Measurements from ENCODE around the gene ACSL3.
A peak's percentile ranks its signal among the peaks of the same experiment; 100 is the strongest.
"Not testable (repeated sequence)": the region's sequence is repeated elsewhere in the genome, so short reads cannot be mapped to it uniquely, and the experiment has no call there.

The ACSL3 gene

DNA sequence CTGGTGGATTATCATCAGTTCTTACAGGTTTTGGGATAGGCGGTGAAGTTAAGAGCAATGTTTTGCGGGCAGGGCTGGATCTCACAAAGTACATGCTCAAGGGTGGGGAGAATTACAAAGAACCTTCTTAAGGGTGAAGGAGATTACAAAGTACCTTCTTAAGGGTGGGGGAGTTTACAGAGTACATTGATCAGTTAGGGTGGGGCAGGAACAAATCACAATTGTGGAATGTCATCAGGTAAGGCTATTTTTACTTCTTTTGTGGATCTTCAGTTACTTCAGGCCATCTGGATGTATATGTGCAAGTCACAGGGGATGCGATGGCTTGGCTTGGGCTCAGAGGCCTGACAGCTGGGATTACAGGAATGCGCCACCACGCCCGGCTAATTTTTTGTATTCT, 12.8 kb upstream of the ACSL3 start:
- not testable (repeated sequence) for H3K4me3 ChIP-seq (ENCODE audit: low read length); DNase-seq (ENCODE audit: low read depth, low spot score)

DNA sequence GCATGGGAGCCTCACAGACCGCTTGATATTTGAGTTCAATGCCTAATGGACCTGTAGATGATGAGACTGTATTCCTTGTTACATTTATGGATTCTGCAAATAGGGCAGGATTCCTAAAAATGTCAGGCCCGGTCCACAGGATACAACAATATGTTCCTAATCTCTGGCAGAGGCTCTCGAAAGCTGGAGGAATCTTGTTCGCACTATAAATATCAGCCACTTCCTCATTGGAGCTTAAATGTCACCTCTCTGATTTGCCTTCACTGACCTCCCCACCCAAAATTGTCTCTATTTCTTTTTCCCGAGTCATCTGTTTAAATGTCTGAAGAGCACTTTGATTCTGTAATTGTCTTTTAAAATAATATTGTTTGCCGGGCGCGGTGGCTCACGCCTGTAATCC, 12.0 kb upstream of the ACSL3 start:
- H3K4me3 ChIP-seq (ENCODE audit: low read length): no peak overlapping the region
- DNase-seq (ENCODE audit: low read depth, low spot score): no peak

GRCh38 chr2:222851956-222852617, 8.7 kb upstream of the ACSL3 start:
- no peak overlapping the region for H3K4me3 ChIP-seq (ENCODE audit: low read length)
- no peak for DNase-seq (ENCODE audit: low read depth, low spot score)

DNA sequence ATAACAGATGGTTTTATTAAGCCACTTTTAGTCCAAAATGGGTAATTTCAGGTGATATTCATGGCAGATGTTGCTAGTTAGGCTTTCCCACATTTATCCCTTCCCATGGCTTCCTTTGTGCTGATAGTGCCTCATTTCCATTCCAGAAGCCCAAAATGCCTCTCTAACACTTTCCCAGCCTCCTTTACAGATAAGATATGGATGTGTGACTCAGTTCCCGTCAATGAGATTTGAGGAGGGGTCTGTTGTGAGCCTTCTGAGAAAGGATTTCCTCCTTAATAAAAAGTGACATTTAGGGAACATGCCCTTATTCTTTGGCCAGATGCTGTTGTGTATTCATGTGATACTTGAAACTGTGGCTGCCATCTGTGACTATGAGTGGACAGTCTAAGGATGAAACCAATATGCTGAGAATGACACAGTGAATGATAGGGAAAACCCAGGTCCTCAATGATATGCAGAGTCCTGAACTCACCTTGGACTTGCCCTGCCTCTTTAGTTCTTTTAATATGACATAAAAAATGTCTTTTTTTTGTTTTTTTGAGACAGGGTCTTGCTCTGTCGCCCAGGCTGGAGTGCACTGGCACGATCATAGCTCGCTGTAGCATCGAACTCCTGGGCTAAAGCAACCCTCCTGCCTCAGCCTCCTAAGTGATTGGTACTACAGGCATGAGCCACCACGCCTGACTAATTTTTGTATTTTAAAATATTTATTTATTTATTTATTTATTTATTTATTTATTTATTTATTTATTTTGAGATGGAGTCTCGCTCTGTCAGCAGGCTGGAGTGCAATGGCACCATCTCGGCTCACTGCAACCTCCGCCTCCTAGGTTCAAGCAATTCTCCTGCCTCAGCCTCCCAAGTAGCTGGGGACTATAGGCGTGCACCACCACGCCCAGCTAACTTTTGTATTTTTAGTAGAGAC, 5.8 kb upstream of the ACSL3 start:
- H3K4me3 ChIP-seq (ENCODE audit: low read length): no peak overlapping the region

GRCh38 chr2:222859786-222860612, 837 bp upstream of the ACSL3 start:
- DNase-seq (ENCODE audit: low read depth, low spot score): no peak
- peak overlapping the region; percentile 84 for H3K4me3 ChIP-seq (ENCODE audit: low read length)

More for the DNA sequence above, 5.8 kb upstream of the ACSL3 start:
- no peak for DNase-seq (ENCODE audit: low read depth, low spot score)

GRCh38 chr2:222861411-222862105, 722 bp downstream of the ACSL3 start:
- DNase-seq (ENCODE audit: low read depth, low spot score): no peak
- peak overlapping the region; percentile 84 for H3K4me3 ChIP-seq (ENCODE audit: low read length)

- no peak for DNase-seq (ENCODE audit: low read depth, low spot score)
- peak overlapping the region; percentile 84 for H3K4me3 ChIP-seq (ENCODE audit: low read length)
Measured at GRCh38 chr2:222862106-222862908, 1.5 kb downstream of the ACSL3 start.

GRCh38 chr2:222862909-222863544, 2.2 kb downstream of the ACSL3 start:
- DNase-seq (ENCODE audit: low read depth, low spot score): no peak
- H3K4me3 ChIP-seq (ENCODE audit: low read length): no peak overlapping the region

DNA sequence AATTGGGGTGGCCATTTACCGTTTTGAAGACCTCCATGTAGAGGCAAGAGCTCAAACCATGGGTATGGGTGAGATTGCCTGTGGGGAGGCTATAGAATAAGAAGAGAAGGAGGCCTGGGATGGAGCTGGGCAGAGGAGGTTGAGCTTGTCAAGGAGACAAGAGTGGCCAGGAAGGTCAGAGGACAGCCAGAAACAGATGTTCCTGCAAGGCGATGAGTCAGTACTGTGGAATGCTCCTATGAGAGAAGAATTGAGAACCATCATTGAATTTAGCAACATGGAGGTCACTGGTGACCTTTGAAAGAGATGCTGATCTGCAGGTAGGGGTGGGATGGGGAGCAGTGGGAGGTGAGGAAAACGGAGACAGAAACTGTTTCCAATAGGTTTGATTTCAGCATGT, 3.5 kb downstream of the ACSL3 start:
- DNase-seq (ENCODE audit: low read depth, low spot score): no peak
- no peak overlapping the region for H3K4me3 ChIP-seq (ENCODE audit: low read length)

DNA sequence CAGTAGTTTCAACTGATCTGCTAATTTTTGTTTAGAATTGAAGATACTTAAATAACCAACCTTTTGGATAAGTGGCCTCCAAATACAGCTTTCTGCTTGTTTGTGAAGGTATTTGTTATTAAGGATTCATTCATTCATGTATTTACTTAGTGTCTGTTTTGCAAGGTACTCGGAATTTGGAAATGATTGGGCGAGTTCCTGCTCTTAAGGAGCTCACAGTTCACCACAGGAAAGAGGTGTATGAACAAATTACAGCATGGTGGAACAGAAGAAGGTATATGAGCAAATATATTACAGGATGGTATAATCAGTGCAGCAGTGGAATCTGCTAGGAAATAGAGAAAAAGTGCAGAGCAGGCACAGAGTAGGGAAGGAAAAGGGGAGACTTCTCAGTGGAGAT, 4.5 kb downstream of the ACSL3 start:
- no peak overlapping the region for H3K4me3 ChIP-seq (ENCODE audit: low read length)
- no peak for DNase-seq (ENCODE audit: low read depth, low spot score)

- H3K4me3 ChIP-seq (ENCODE audit: low read length): no peak overlapping the region
Measured at GRCh38 chr2:222866358-222866960, 5.6 kb downstream of the ACSL3 start.

DNA sequence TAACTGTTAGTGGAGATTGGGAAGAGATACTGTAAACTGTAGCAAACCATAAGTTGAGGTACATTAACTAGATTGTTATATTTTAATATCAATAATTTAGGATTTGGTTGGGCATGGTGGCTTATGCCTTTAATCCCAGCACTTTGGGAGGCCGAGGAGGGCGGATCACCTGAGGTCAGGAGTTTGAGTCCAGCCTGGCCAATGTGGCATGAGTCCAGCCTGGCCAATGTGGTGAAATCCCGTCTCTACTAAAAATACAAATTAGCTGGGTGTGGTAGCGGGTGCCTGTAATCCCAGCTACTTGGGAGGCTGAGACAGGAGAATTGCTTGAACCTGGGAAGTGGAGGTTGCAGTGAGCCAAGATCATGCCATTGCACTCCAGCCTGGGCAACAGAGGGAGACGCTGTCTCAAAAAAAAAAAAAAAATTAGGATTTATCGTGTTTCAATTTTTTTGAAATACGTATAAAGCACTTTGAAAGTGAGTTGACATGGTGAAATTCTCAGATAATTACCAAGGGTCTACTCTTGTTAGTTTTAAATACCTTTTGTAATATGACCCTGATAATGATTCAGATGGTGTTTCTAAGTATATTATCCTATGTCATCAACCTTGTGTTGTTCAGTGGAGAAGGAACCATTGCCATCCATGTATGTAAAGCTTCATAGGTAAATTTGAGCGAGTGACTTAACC, 7.9 kb downstream of the ACSL3 start:
- H3K4me3 ChIP-seq (ENCODE audit: low read length); DNase-seq (ENCODE audit: low read depth, low spot score): not testable (repeated sequence)

More at GRCh38 chr2:222866358-222866960, 5.6 kb downstream of the ACSL3 start:
- no peak for DNase-seq (ENCODE audit: low read depth, low spot score)

GRCh38 chr2:222869252-222869560, 8.4 kb downstream of the ACSL3 start:
- H3K4me3 ChIP-seq (ENCODE audit: low read length): no peak overlapping the region
- DNase-seq (ENCODE audit: low read depth, low spot score): no peak

DNA sequence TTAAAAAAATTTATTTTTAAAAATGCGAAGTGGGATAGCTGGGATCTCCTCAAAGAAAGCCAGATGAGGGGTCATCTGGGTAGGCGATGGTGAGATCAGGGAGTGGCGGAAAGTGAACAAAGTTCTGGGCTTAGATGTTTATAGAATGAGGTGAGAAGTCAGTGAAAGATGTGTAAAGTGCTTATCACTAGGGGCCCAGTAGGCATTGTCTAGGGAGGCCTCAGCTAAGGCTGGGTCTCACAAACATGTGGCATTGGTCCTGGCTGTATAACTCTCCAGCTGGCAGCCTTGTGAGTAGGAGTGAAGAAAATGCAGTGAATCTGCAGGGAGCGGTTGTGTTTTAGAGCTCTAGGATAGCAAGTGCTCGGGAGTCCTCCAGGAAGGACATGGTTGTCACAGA, 10.5 kb downstream of the ACSL3 start:
- no peak for DNase-seq (ENCODE audit: low read depth, low spot score)
- no peak overlapping the region for H3K4me3 ChIP-seq (ENCODE audit: low read length)

DNA sequence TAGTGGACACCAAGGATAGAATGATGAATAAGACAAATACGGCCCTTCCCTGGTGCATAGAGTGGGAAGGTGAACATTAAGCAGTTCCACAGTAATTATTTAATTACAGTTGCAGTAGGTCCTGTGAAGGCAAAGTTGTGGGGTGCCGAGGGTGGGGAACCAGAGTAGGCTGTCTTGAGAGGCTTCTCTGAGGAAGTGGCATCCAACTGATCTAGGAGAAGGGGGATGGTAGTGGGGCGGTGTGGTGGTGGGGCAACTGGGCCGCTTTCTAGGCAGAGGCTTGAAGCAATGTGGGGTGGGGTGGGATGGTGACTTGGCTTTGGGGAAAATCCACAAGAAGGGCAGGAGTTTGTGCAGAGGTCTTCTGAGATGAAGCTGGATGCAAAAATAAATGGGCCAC, 11.7 kb downstream of the ACSL3 start:
- H3K4me3 ChIP-seq (ENCODE audit: low read length): no peak overlapping the region
- no peak for DNase-seq (ENCODE audit: low read depth, low spot score)

DNA sequence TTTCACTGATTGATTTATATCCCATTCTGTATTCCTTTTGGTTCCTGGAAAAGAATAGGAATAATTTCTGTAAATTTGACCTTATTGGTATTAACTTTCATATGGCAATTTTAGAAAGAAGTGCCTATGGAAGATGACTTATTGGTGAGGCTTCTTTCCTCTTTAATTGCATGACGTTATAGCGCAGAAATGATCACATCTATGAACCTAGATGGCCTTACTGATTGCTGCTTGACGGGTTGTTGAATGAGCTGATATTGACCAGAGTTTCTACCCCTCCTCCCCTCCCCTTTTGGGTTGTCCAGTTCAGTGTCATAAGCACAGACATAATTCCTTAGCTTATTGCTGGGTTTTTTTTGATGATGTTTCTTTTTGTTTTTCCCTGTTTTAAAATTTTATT, 14.6 kb downstream of the ACSL3 start:
- no peak for DNase-seq (ENCODE audit: low read depth, low spot score)
- H3K4me3 ChIP-seq (ENCODE audit: low read length): no peak overlapping the region

DNA sequence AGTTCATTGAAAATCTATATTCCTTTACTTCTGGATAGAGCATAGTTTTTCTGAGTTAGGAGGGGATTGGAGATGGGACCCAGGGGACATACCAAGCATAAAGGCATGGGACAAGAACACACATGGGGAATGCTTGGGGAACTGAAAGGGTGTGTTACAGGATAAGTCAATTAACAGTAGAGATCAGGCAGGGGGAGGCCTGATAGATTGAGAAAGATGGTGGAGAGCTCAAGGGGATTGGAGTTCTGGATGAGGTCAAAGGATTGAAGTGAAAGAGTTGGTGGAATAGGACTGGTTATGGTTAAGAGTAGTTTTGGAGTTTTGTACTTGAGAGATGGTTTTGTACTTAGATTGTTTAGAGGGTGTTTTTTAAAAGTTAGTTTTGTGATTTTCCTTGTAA, 16.1 kb downstream of the ACSL3 start:
- DNase-seq (ENCODE audit: low read depth, low spot score): no peak
- H3K4me3 ChIP-seq (ENCODE audit: low read length): no peak overlapping the region

Data from Jurkat, Clone E6-1 (cell line).